HG02763 (cell line): ENCODE measurements around the gene SCCPDH.
"Not testable (repeated sequence)": the region's sequence is repeated elsewhere in the genome, so short reads cannot be mapped to it uniquely, and the experiment has no call there.

Experiments
- ATAC-seq: cut with Tn5 transposase; IDR thresholded peaks from one replicate; pipeline ENCODE4 v1.9.1; 2021; ENCODE audit warnings: mild to moderate bottlenecking, moderate library complexity; ENCODE audit not compliant: unreplicated experiment

SCCPDH gene

DNA sequence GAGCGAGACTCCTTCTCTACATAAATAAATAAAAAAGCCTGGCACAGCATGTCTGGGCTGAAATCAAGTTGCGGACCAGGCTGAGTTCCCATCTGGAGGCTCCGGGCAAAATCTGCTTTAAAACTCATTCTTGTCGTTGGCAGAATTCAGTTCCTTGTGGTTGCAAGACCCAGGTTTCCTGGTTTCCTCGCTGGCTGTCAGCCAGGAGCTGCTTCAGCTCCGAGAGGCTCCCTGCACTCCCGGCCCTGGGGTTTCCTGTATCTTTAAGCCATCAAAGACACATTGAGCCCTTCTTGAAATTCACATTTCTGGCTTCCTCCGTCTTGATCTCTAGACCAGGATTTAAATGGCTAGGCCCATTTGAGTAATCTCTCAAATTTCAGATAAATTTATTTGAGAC, 20.6 kb upstream of the SCCPDH start:
- no peak for ATAC-seq

GRCh38 chr1:246705368-246705767, 18.8 kb upstream of the SCCPDH start:
- ATAC-seq = no peak

DNA sequence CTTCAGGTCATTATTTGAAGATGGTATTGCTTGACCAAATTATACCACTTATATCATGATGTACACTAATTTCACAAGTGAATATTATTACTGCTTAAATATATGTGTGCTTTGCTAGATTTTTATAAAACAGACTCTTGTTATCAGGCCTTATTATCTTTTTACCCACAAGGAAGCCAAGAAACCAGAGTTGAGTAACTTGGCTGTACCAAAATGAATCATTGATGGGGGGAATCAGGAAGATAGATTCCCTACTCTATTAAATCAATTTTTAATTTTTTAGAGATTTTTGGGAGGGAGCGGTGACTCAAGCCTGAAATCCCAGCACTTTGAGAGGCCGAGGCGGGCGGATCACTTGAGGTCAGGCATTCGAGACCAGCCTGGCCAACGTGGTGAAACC, 16.0 kb upstream of the SCCPDH start:
- ATAC-seq = no peak

- no peak for ATAC-seq
Observed at GRCh38 chr1:246709196-246709595, 15.0 kb upstream of the SCCPDH start.

GRCh38 chr1:246709835-246710234, 14.4 kb upstream of the SCCPDH start:
- ATAC-seq = no peak

DNA sequence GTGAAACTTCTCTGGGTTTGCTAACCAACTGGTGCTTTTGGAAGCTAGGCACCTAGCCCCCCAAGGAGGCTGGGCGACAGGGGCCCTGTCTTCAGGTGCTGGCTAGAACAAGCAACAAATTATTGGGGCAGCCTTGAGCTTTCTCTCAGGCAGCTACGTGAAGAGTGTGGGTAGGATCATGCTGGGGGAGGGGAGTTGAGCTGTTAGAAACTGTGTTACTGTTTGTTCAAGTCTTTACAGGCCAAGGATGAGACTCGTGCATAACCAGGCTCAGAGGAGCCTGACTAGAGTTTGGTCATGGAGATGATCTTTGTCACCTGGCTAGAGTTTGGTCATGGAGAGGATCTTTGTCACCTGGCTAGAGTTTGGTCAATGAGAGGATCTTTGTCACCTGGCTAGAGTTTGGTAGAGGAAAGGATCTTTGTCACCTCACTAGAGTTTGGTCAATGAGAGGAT, 12.6 kb upstream of the SCCPDH start:
- ATAC-seq = no peak

GRCh38 chr1:246712428-246712827, 11.8 kb upstream of the SCCPDH start:
- ATAC-seq = not testable (repeated sequence)

GRCh38 chr1:246719361-246719760, 4.8 kb upstream of the SCCPDH start:
- not testable (repeated sequence) for ATAC-seq

GRCh38 chr1:246720814-246721213, 3.4 kb upstream of the SCCPDH start:
- not testable (repeated sequence) for ATAC-seq

GRCh38 chr1:246722720-246723119, 1.5 kb upstream of the SCCPDH start:
- no peak for ATAC-seq

- peak; percentile 8 for ATAC-seq
Observed at GRCh38 chr1:246724731-246725095, 504 bp downstream of the SCCPDH start.

DNA sequence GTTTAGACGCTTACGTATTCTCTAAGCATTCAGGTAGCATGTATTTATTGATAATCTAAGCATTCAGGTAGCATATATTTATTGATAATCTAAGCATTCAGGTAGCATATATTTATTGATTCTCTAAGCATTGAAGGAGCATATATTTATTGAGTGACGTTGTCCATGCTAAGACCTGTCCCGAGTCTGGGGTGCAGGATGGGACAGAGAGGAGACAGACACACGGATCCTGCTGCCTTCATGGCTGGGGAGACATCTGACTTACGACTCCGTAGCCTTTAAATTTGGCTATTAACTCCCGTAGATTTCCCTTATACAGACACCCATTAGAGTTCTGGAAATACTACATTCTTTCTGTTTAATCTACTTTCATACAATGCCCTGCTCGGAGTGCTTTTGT, 982 bp downstream of the SCCPDH start:
- no peak for ATAC-seq

DNA sequence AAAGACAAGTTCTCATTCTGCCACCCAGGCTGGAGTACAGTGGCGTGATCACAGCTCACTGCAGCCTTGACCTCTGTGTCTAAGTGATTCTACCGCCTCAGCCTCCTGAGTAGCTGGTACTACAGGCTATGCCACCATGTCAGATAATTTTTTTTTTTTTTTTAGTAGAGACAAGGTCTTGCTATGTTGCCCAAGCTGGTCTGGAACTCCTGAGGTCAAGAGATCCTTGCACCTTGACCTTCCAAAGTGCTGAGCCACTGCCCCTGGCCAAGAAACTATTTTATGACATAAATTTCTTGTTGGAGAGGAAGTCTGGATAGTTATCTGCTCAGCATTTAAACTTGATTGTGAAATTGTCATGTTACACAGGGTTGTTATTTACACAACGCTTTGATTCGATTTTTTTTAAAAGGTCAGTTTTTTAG, 2.1 kb downstream of the SCCPDH start:
- ATAC-seq = no peak

DNA sequence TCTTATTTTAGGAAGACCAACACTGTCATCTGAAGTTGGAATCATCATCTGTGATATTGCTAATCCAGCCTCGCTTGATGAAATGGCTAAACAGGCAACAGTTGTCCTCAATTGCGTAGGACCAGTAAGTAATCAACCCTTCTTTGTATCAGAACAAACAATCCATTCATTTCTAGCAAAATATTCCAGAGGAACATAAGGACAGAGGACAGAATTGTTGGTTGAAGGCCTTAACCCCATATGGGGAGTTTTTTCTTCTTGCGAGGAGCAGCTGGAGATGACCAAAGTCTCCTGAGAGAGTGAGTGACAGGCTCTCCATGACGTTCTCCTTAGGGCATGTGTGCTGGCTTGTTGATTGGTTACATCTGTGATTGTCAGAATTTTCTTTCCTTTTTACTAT, 2.7 kb downstream of the SCCPDH start:
- ATAC-seq = no peak

GRCh38 chr1:246727594-246727993, 3.4 kb downstream of the SCCPDH start:
- ATAC-seq = no peak

- ATAC-seq = no peak
Observed at GRCh38 chr1:246728311-246728710, 4.1 kb downstream of the SCCPDH start.

- ATAC-seq = not testable (repeated sequence)
Observed at GRCh38 chr1:246729040-246729439, 4.8 kb downstream of the SCCPDH start.

GRCh38 chr1:246730839-246731238, 6.6 kb downstream of the SCCPDH start:
- ATAC-seq = no peak

DNA sequence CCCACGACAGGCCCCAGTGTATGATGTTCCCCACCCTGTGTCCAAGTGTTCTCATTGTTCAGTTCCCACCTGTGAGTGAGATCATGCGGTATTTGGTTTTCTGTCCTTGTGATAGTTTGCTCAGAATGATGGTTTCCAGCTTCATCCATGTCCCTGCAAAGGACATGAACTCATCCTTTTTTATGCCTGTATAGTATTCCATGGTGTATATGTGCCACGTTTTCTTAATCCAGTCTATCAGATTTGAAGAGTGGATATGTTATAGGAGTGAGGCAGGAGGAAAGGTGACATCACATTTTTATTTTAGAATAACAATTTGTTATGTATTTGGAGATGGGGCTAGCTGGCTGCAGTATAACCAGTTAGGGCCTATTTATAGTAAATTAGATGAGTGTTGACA, 7.7 kb downstream of the SCCPDH start:
- not testable (repeated sequence) for ATAC-seq

DNA sequence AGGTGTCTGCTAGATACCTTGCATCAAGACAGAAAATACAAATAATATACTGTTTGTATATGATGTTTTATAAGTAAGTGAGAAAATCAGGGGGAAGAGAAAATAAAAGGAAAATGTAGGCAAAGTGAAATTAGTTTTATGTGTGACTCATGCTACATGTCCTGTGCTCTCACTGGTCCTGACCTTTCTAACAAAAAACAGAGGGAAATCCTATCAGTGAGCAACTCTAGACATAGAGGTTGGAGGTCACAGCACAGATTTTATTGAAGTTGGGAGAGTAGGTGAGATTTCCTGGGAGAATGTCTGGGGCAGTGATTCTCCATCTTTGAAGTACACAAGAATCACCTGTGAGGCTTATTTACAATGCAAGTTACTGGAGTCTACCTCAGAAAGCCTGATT, 9.5 kb downstream of the SCCPDH start:
- ATAC-seq = no peak

DNA sequence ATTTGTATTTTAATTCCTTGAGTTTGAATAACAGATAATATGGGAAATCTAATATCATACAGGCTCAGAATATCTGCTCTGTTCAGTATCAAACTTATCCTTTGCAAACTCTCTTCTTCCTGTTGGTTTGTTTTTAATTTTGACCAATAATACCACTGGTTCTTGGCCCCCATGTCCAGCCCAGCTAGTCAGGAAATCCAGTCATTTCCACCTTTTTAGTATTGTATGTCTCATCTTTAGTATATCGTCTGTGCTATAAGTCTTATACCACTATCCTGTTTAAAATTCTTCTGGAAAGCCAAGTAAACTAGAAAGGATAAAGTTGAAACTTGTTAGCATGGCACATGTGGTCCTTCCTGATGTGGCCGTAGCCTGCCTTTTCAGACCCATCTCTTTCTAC, 10.7 kb downstream of the SCCPDH start:
- ATAC-seq = no peak

- no peak for ATAC-seq
Observed at GRCh38 chr1:246735735-246736134, 11.5 kb downstream of the SCCPDH start.

- ATAC-seq = no peak
Observed at GRCh38 chr1:246742396-246742795, 18.2 kb downstream of the SCCPDH start.

- ATAC-seq = not testable (repeated sequence)
Observed at GRCh38 chr1:246746155-246746554, 21.9 kb downstream of the SCCPDH start.
